Glutamatergic neuron (in vitro differentiated cells): Measurements from ENCODE around the gene TBP. TPM values are rescaled to one million over a fixed set of nuclear protein-coding genes. Genes with fewer than 3 reads are reported as not detected.

Experiments used
- DNase-seq: peaks from one replicate; pipeline ENCODE4 v3.0.0; 2022
- H3K27ac Mint-ChIP-seq: one replicate; pipeline ENCODE4 v1.8.0; 2020; ENCODE audit warnings: mild to moderate bottlenecking, mixed read lengths, inconsistent platforms; ENCODE audit not compliant: unreplicated experiment
- H3K27me3 Mint-ChIP-seq: one replicate; pipeline ENCODE4 v1.8.0; 2020; ENCODE audit warnings: mild to moderate bottlenecking, moderate library complexity, mixed read lengths, inconsistent platforms; ENCODE audit not compliant: unreplicated experiment
- H3K36me3 Mint-ChIP-seq: one replicate; pipeline ENCODE4 v1.8.0; 2020; ENCODE audit warnings: mild to moderate bottlenecking, mixed read lengths, inconsistent platforms; ENCODE audit not compliant: unreplicated experiment
- H3K4me1 Mint-ChIP-seq: one replicate; pipeline ENCODE4 v1.8.0; 2020; ENCODE audit warnings: mild to moderate bottlenecking, low read depth, mixed read lengths, inconsistent platforms; ENCODE audit not compliant: unreplicated experiment
- H3K4me3 Mint-ChIP-seq: one replicate; pipeline ENCODE4 v1.8.0; 2020; ENCODE audit warnings: mild to moderate bottlenecking, mixed read lengths, inconsistent platforms; ENCODE audit not compliant: unreplicated experiment
- H3K9me3 Mint-ChIP-seq: one replicate; pipeline ENCODE4 v1.8.0; 2020; ENCODE audit warnings: mild to moderate bottlenecking, moderate library complexity, mixed read lengths, inconsistent platforms; ENCODE audit not compliant: unreplicated experiment
- CTCF ChIP-seq: fragments of 200-600 bp; sonication (generic); IDR thresholded peaks from one replicate; pipeline ENCODE4 v1.5.0; 2021; ENCODE audit not compliant: partially characterized antibody, unreplicated experiment
- total RNA-seq: library from RNA; stranded (reverse); fragmentation: NEBNext Ultra II Directional; extraction: Animal tissue kit (Norgen Biotek cat#: 25700); gene quantifications from one replicate; pipeline ENCODE4 v1.2.1, GENCODE V29; 2021; ENCODE audit not compliant: unreplicated experiment

TBP gene
- total RNA-seq, 1 donor from 2014 or later, result 19.9 TPM

GRCh38 chr6:170575250-170575649 lies 21.1 kb downstream of the TBP start:
- H3K27me3 Mint-ChIP-seq, result no peaks in the 10 kb centered on the region

GRCh38 chr6:170578909-170579308 lies 24.7 kb downstream of the TBP start:
- Mint-ChIP-seq H3K27me3 (no peaks in the 10 kb centered on the region), H3K4me1 (peaks cover 4% of the 10 kb centered on the region), H3K36me3 (no peaks in the 10 kb centered on the region), H3K27ac (no peak overlapping the region), H3K9me3 (no peaks in the 10 kb centered on the region), H3K4me3 (no peak overlapping the region)
- TF ChIP-seq CTCF, result no peak
- no peak for DNase-seq

More at GRCh38 chr6:170575250-170575649, 21.1 kb downstream of the TBP start:
- Mint-ChIP-seq H3K4me1 (no peaks in the 10 kb centered on the region), H3K27ac (no peak overlapping the region), H3K36me3 (no peaks in the 10 kb centered on the region), H3K9me3 (no peaks in the 10 kb centered on the region), H3K4me3 (no peak overlapping the region)
- DNase-seq, result no peak
- no peak for TF ChIP-seq CTCF

GRCh38 chr6:170583756-170584180 lies 29.6 kb downstream of the TBP start:
- Mint-ChIP-seq H3K4me3 (peak overlapping the region; percentile 97), H3K9me3 (no peaks in the 10 kb centered on the region), H3K27me3 (no peaks in the 10 kb centered on the region), H3K27ac (peak overlapping the region; percentile 82), H3K4me1 (peaks cover 7% of the 10 kb centered on the region), H3K36me3 (no peaks in the 10 kb centered on the region)
- no peak for DNase-seq
- TF ChIP-seq CTCF, result no peak

- no peaks in the 10 kb centered on the region for H3K27me3 Mint-ChIP-seq
- DNase-seq, result peak; percentile 93
Observed at GRCh38 chr6:170584181-170584953, 30.2 kb downstream of the TBP start, which contains the start of gene PDCD2. TSS of gene PDCD2 (minus strand) at chr6:170584637. CDS start at chr6:170584581, 56 bp downstream.

More at GRCh38 chr6:170584181-170584953, 30.2 kb downstream of the TBP start, which contains the start of gene PDCD2:
- Mint-ChIP-seq H3K9me3 (no peaks in the 10 kb centered on the region), H3K4me1 (peaks cover 7% of the 10 kb centered on the region), H3K4me3 (peak within 1 kb of the TSS; percentile 99), H3K36me3 (no peaks in the 10 kb centered on the region), H3K27ac (peak within 1 kb of the TSS; percentile 95)
- no peak for TF ChIP-seq CTCF
